ENCODE data around the gene PTPRZ1. TPM values are rescaled to one million over a fixed set of nuclear protein-coding genes. Genes with fewer than 3 reads are reported as not detected.

PTPRZ1 gene
- polyA plus RNA-seq, 1 donor from 2014 or later: not detected

GRCh38 chr7:122072272-122072671 lies 199.3 kb downstream of the PTPRZ1 start:
- Mint-ChIP-seq H3K9me3 (peaks cover 0 to 3% (median 0%) of the 10 kb centered on the region in 3 donors), H3K4me3 (no peak overlapping the region), H3K27me3 (no peaks in the 10 kb centered on the region), H3K27ac (no peak overlapping the region), H3K36me3 (peaks cover 3% of the 10 kb centered on the region), H3K4me1 (no peaks in the 10 kb centered on the region)

GRCh38 chr7:122072924-122073599 lies 200.1 kb downstream of the PTPRZ1 start:
- no peak overlapping the region for H3K27ac Mint-ChIP-seq
- H3K9me3 Mint-ChIP-seq: peaks cover 0 to 3% (median 0%) of the 10 kb centered on the region in 3 donors
- peaks cover 6% of the 10 kb centered on the region for H3K36me3 Mint-ChIP-seq
- peaks cover 0 to 3% (median 0%) of the 10 kb centered on the region in 3 donors for H3K4me1 Mint-ChIP-seq
- H3K4me3 Mint-ChIP-seq: no peak overlapping the region
- no peaks in the 10 kb centered on the region for H3K27me3 Mint-ChIP-seq

DNA sequence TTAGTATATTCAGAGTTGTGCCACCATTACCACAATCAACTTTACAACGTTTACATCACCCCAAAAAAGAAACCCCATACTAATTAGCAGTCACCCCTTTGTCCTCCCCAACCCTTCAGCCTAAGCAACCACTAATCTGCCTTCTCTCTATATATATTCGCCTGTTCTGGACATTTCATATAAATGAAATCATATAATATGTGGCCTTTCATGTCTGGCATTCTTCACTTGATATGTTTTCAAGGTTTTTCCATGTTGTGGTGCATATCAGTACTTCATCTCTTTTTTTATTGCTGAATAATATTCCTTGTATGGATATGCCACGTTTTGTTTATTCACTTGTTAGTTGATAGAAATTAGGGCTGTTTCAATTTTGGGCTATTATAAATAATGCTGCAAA lies 200.7 kb downstream of the PTPRZ1 start:
- H3K4me3 Mint-ChIP-seq: no peak overlapping the region
- peaks cover 10% of the 10 kb centered on the region for H3K36me3 Mint-ChIP-seq
- peaks cover 0 to 3% (median 0%) of the 10 kb centered on the region in 3 donors for H3K4me1 Mint-ChIP-seq
- H3K9me3 Mint-ChIP-seq: peaks cover 0 to 3% (median 0%) of the 10 kb centered on the region in 3 donors
- H3K27me3 Mint-ChIP-seq: no peaks in the 10 kb centered on the region
- H3K27ac Mint-ChIP-seq: no peak overlapping the region

DNA sequence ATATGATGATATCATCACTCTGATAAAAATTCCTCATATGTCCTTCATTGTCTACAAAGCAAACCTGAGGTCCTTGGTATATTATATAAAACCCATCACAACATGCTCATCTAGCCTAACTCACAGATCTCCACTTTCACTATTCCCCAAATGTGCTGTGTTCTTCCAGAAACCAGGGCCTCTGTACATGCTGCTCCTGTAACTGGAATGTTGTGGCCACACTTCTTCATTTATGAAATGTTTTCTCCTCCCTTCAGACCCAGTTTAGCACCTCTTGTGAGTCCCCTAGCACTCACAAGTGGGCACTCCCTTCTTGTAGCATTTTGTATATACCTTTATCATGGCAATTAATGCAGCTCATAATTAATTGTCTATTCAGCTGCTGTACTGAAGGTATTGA lies 209.2 kb downstream of the PTPRZ1 start:
- H3K36me3 Mint-ChIP-seq: peaks cover 13% of the 10 kb centered on the region
- peaks cover 0 to 2% (median 1%) of the 10 kb centered on the region in 3 donors for H3K9me3 Mint-ChIP-seq
- no peaks in the 10 kb centered on the region for H3K27me3 Mint-ChIP-seq
- H3K4me3 Mint-ChIP-seq: no peak overlapping the region
- H3K27ac Mint-ChIP-seq: no peak overlapping the region
- peaks cover 0 to 3% (median 0%) of the 10 kb centered on the region in 3 donors for H3K4me1 Mint-ChIP-seq

DNA sequence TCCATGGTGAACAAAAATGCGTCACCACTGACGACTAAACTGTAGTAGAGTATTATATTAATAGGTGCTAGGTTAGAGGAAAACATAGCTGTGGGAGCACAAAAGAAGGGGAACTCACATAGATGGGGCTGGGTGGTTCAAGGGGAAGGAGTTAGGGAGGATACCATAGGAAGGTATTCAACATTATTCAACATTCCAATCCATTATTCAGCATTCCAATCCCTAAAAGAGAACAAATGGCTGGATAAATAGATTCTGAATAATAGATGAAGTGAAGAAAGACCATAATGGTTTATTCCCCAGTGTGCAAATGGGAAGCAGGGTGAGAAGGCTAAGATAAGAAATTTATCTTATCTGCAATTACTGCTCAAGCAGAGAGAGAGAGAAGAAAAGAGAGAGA lies 209.7 kb downstream of the PTPRZ1 start:
- Mint-ChIP-seq H3K36me3 (peaks cover 13% of the 10 kb centered on the region), H3K4me1 (peaks cover 0 to 2% (median 0%) of the 10 kb centered on the region in 3 donors), H3K4me3 (no peak overlapping the region)

GRCh38 chr7:122092964-122093797 lies 220.2 kb downstream of the PTPRZ1 start:
- Mint-ChIP-seq H3K4me3 (no peak overlapping the region), H3K27ac (peak overlapping the region in 1 of 3 donors; percentile 65), H3K36me3 (peaks cover 2% of the 10 kb centered on the region), H3K4me1 (peaks cover 0 to 4% (median 0%) of the 10 kb centered on the region in 3 donors), H3K27me3 (no peaks in the 10 kb centered on the region), H3K9me3 (no peaks in the 10 kb centered on the region)

More for the DNA sequence above, 209.7 kb downstream of the PTPRZ1 start:
- H3K27me3 Mint-ChIP-seq: no peaks in the 10 kb centered on the region
- H3K9me3 Mint-ChIP-seq: peaks cover 0 to 2% (median 1%) of the 10 kb centered on the region in 3 donors
- no peak overlapping the region for H3K27ac Mint-ChIP-seq

GRCh38 chr7:122094549-122094948 lies 221.6 kb downstream of the PTPRZ1 start:
- Mint-ChIP-seq H3K27ac (no peak overlapping the region), H3K9me3 (no peaks in the 10 kb centered on the region), H3K4me1 (peaks cover 0 to 4% (median 0%) of the 10 kb centered on the region in 3 donors), H3K36me3 (peaks cover 2% of the 10 kb centered on the region), H3K27me3 (no peaks in the 10 kb centered on the region), H3K4me3 (no peak overlapping the region)

DNA sequence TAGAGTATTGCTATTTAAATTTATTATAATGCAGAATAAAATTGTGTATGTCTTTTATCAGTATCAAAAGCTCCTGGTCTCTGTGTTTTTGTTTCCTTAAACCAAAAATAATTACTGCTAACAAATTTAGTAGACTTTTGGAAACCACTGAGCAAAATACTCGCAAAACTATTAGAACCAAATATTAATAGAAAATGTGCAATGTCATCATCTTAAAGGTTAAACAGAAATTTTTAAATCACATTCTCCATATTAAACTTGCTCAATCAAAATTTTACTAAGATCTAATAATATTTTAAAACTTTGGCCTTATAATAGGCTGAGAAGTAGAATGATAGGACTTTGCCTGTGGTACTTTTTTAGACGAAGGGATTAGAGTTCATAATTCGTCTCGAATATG lies 222.7 kb downstream of the PTPRZ1 start:
- Mint-ChIP-seq H3K4me1 (peaks cover 0 to 4% (median 0%) of the 10 kb centered on the region in 3 donors), H3K36me3 (peaks cover 6% of the 10 kb centered on the region), H3K27me3 (no peaks in the 10 kb centered on the region), H3K9me3 (peaks cover 0 to under 1% (median under 1%) of the 10 kb centered on the region in 3 donors), H3K4me3 (no peak overlapping the region), H3K27ac (no peak overlapping the region)

DNA sequence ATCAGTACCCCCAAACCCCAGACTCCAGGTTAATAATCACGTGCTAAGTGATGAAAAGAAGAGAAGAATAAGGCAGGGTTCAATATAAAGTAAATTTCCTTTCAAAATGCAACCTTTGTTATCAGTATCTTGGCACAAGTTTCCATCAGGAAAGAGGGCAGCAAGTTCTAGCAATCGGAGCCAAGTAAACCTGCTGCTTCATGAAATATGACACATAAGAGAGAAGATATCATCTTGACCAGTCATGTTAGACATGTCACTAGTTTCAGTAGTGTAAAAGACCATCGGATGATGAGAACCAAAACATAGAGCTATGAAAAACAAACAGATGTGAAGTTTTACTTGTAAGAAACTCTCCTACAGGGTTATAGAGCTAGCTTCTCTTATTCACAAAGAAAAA lies 227.1 kb downstream of the PTPRZ1 start:
- Mint-ChIP-seq H3K4me1 (no peaks in the 10 kb centered on the region), H3K27me3 (no peaks in the 10 kb centered on the region), H3K36me3 (peaks cover 9% of the 10 kb centered on the region), H3K27ac (no peak overlapping the region), H3K4me3 (no peak overlapping the region), H3K9me3 (peaks cover 5 to 16% (median 9%) of the 10 kb centered on the region in 3 donors)

DNA sequence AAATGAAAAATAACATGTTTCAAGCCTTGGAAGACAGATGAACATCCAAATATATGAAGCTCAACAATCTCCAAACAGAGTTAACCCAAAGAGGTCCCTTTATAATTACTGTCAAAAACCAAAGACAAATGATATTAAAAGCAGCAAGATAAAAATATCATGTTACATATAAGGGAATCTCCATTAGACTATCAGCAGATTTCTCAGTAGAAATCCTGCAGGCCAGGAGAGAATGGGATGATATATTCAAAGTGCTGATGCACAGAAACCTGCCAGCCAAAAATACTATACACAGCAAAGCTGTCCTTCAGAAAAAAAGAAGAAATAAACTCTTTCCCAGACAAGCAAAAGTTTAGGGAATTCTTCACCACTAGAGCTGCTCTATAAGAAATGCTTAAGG lies 230.1 kb downstream of the PTPRZ1 start:
- Mint-ChIP-seq H3K27me3 (no peaks in the 10 kb centered on the region), H3K36me3 (peaks cover 12% of the 10 kb centered on the region), H3K4me1 (no peaks in the 10 kb centered on the region), H3K27ac (no peak overlapping the region), H3K4me3 (no peak overlapping the region), H3K9me3 (peaks cover 9 to 34% (median 19%) of the 10 kb centered on the region in 3 donors)

All from IgD-negative memory B cell (primary cell).